ENCODE results near the gene NR4A2.

NR4A2 gene

DNA sequence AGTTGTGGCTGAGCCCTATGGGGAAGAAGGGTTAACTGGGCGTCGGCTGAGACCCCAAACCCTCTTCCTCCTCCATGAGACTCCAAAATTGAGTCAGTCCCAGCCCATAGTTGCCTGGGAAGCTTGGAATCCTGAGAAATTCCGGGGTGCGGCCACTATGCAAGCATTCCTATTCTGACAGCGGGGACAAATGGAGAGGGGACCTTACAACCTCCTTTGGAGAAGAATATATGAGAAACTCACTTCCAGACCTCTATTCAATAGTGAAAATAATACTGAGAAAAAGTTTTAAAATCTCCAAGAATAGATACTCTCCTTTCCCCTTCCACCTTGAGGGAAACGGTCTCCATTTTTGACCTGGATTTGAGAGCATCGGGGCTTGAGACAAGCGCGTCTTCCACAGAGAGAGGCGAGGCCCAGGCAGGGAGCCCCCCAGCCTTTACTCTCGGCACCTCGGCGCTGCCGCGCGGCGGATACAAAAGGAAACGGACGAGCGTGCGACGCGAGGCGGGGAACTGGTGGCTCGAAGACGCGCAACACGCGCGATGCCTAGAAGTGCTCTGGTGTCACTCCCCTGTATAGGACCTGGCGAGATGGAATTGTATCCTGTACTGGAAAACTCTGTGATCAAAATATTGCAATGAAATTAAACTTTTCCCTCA, 11.1 kb downstream of the NR4A2 start:
- TF ChIP-seq, protein P1, sequence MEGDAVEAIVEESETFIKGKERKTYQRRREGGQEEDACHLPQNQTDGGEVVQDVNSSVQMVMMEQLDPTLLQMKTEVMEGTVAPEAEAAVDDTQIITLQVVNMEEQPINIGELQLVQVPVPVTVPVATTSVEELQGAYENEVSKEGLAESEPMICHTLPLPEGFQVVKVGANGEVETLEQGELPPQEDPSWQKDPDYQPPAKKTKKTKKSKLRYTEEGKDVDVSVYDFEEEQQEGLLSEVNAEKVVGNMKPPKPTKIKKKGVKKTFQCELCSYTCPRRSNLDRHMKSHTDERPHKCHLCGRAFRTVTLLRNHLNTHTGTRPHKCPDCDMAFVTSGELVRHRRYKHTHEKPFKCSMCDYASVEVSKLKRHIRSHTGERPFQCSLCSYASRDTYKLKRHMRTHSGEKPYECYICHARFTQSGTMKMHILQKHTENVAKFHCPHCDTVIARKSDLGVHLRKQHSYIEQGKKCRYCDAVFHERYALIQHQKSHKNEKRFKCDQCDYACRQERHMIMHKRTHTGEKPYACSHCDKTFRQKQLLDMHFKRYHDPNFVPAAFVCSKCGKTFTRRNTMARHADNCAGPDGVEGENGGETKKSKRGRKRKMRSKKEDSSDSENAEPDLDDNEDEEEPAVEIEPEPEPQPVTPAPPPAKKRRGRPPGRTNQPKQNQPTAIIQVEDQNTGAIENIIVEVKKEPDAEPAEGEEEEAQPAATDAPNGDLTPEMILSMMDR (IDR thresholded peaks at IDR 0.05; ENCODE audit: insufficient read depth, low read depth, low read length, missing control alignments): peak; percentile 7
- H3K4me3 ChIP-seq (ENCODE audit: low read length): peak overlapping the region; percentile 54
- DNase-seq (ENCODE audit: low read depth): peak; percentile 20

DNA sequence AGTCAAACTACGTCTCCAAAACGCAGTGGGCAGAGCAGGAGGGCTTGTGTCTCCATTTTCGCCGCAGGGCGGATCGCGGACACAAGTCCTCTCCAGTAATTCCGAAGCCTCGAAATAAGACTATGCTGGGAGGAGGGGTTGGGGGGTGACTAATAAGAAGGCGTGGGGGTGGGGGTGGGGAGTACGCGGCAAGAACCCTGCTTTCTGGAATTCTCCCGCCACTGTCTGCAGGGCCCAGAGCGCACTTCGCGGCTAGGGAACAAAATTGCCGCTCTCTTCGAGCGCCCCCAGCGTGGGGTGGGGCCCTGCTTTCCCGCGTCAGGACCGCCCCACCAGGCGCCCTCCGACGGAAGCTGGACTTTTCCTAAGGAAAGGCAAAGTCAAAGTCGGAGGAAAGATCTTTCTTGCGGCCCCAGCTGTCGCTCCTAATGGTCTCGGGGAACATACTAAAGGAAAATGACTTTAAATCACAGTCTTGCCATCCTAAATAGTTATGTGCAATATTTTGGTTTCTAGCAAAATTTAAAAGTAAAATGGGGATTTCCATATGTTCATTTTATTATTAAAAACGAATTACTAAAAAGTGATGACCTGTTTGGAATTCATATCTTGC, 11.9 kb downstream of the NR4A2 start:
- DNase-seq (ENCODE audit: low read depth): peak; percentile 59
- peak overlapping the region; percentile 54 for H3K4me3 ChIP-seq (ENCODE audit: low read length)

DNA sequence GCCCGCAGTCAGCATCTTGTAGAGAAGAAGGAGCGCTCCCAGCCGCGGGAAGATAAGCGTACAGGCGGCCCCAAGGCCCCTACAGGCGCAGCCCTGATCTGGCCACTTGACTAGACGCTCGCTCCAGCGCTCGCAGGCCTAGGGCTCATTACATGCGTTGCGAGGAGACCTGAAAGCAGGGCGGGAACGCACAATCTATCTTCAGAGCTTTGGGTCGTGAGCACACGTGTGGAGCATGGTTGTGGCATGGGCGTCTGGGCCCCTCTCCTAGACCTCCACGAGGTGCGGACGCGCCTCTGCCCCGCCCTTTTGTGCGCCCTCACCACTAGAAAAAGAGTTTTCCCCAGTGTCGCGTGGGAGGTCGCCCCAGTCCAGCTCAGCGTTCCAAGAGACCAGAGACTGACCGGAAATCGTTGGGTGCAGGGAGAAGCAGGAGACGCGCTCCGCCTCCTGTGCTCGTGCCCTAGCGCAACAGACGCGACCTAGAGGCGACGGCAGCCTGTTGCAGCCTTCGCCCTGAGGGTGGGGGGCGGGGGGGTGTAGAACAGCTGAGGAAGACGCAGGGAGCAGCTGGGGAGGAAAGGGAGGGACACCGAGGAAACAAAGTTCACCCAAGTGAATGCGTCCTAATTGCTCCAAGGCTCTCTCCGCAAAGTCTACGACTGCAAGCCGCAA, 12.6 kb downstream of the NR4A2 start:
- peak overlapping the region; percentile 54 for H3K4me3 ChIP-seq (ENCODE audit: low read length)
- TF ChIP-seq, protein P1 (IDR thresholded peaks at IDR 0.05; ENCODE audit: insufficient read depth, low read depth, low read length, missing control alignments): no peak
- DNase-seq (ENCODE audit: low read depth): no peak

More for the DNA sequence above, 11.9 kb downstream of the NR4A2 start:
- TF ChIP-seq, protein P1 (IDR thresholded peaks at IDR 0.05; ENCODE audit: insufficient read depth, low read depth, low read length, missing control alignments): no peak

DNA sequence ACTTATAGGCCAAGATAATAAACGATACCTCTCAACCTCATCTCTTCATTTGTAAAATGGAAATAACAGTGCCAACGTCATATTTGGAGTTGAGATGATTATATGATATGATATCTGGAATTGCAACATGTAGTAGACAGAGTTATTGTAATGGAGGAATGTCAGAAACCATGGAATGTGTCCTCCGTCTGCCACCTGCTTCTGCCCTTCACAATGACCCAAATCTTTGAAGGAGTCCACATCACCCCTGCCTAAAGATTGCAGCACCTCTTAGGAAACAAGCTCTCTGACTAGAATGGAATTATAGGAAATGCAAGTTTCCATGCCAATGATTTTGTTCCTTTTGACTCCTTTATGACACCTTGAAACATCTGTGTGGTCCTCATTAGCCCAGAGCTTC, 14.9 kb downstream of the NR4A2 start:
- DNase-seq (ENCODE audit: low read depth): no peak

DNA sequence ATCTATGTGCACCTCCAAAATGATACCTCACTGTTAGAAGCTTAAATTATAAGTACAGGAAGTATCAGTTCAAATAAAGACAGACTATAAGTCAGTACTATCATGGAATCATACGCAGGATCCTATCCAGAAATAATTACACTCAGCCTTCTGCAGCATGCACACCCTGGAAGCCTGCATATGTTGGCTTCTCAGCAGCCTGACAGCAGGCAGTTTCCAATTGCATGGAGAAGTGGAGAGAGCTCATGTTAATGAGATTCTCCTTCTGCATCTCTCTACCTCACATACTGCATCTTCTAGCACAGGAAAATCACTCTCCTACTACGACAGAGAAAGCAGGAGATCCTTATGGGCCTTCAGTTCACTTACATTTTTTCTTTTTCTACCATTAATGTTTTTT, 20.5 kb downstream of the NR4A2 start:
- TF ChIP-seq, protein P1 (IDR thresholded peaks at IDR 0.05; ENCODE audit: insufficient read depth, low read depth, low read length, missing control alignments): no peak
- DNase-seq (ENCODE audit: low read depth): no peak
- no peak overlapping the region for H3K4me3 ChIP-seq (ENCODE audit: low read length)

More for the DNA sequence above, 14.9 kb downstream of the NR4A2 start:
- TF ChIP-seq, protein P1 (IDR thresholded peaks at IDR 0.05; ENCODE audit: insufficient read depth, low read depth, low read length, missing control alignments): no peak
- no peak overlapping the region for H3K4me3 ChIP-seq (ENCODE audit: low read length)

DNA sequence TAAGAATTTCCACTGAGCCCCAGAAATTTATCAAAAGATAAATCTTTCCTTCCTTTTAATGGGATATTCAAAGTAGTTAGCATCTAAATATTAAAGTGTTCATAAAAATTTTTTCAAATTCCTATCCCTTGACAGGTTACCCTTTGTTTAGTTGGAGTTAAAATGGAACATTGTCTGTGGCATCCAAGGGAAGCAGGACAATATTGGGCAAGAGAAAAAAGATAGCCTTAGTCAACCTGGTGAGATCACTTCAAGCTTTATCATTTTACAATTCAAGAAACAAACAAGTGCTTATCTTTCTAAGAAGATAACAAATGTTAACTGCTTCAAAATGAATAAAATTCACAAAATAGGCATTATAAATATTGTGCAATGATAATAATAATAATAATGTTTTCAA, 21.7 kb downstream of the NR4A2 start:
- H3K4me3 ChIP-seq (ENCODE audit: low read length): no peak overlapping the region
- no peak for DNase-seq (ENCODE audit: low read depth)
- TF ChIP-seq, protein P1 (IDR thresholded peaks at IDR 0.05; ENCODE audit: insufficient read depth, low read depth, low read length, missing control alignments): no peak
